CD14-positive monocyte (primary cell): ENCODE results near the gene CCDC93. TPM values are rescaled to one million over a fixed set of nuclear protein-coding genes. Genes with fewer than 3 reads are reported as not detected.
A peak's percentile ranks its signal among the peaks of the same experiment; 100 is the strongest.

ENCODE experiments used
- DNase-seq, 3 donors: peaks; one replicate each; pipeline ENCODE4 v3.0.0-alpha.2; 2011 to 2022
- H2AFZ ChIP-seq: 2 replicates; pipeline ENCODE4 v1.6.0; 2012; ENCODE audit warnings: mild to moderate bottlenecking, low read depth, low read length, inconsistent platforms; ENCODE audit not compliant: insufficient read depth, poor library complexity, severe bottlenecking
- H3K27ac ChIP-seq, 2 donors: 1 replicate in 1 of 2; 2 replicates in 1 of 2; pipeline ENCODE4 v1.5.1; 2012 to 2013; ENCODE audit warnings: low read length in 2 of 2, control low read depth in 1 of 2, inconsistent platforms in 1 of 2, low read depth in 1 of 2, mild to moderate bottlenecking in 1 of 2
- H3K27me3 ChIP-seq, 2 donors: one replicate each; pipeline versions ENCODE4 v1.6.0 to v1.6.1; 2011 to 2013; ENCODE audit warnings: low read length in 2 of 2; ENCODE audit not compliant: control insufficient read depth in 2 of 2, insufficient read depth in 2 of 2
- H3K36me3 ChIP-seq, 2 donors: replicated peaks in 1 of 2; 1 replicate in 1 of 2; 2 replicates in 1 of 2; pipeline versions ENCODE4 v1.5.1 to v1.6.1; 2012 to 2013; ENCODE audit warnings: low read length in 2 of 2, control low read depth in 1 of 2, inconsistent platforms in 1 of 2, mild to moderate bottlenecking in 1 of 2; ENCODE audit not compliant: insufficient read depth in 2 of 2, control insufficient read depth in 1 of 2
- H3K4me1 ChIP-seq, 2 donors: 1 replicate in 1 of 2; 2 replicates in 1 of 2; pipeline versions ENCODE4 v1.5.1 to v1.6.1; 2012 to 2013; ENCODE audit warnings: low read length in 2 of 2, control low read depth in 1 of 2, inconsistent platforms in 1 of 2, mild to moderate bottlenecking in 1 of 2, moderate library complexity in 1 of 2; ENCODE audit not compliant: insufficient read depth in 2 of 2, control insufficient read depth in 1 of 2
- H3K4me2 ChIP-seq: replicated peaks from 2 replicates; pipeline ENCODE3; 2012; ENCODE audit warnings: low read length, moderate library complexity, mild to moderate bottlenecking; ENCODE audit not compliant: poor library complexity, severe bottlenecking; ENCODE audit errors: extremely low read depth
- H3K4me3 ChIP-seq, 3 experiments: fragments of 200-600 bp in 1 of 3; sonication (generic) in 1 of 3; replicated peaks in 1 of 3; 1 replicate in 2 of 3; 2 replicates in 1 of 3; pipeline ENCODE4 v1.5.1; 2011 to 2013; ENCODE audit warnings: low read length in 3 of 3, mild to moderate bottlenecking in 3 of 3, control low read depth in 2 of 3, low read depth in 2 of 3, inconsistent platforms in 1 of 3, moderate library complexity in 1 of 3
- H3K79me2 ChIP-seq: 2 replicates; pipeline ENCODE4 v1.6.0; 2012; ENCODE audit warnings: mild to moderate bottlenecking, control low read depth, inconsistent platforms, low read length, moderate library complexity; ENCODE audit not compliant: insufficient read depth
- H3K9ac ChIP-seq: 2 replicates; pipeline ENCODE4 v1.6.0; 2017; ENCODE audit warnings: low read length, mild to moderate bottlenecking; ENCODE audit not compliant: insufficient read depth, poor library complexity, severe bottlenecking
- H3K9me3 ChIP-seq, 2 donors: replicated peaks in 1 of 2; 1 replicate in 1 of 2; 2 replicates in 1 of 2; pipeline versions ENCODE4 v1.5.1 to v1.6.1; 2012 to 2013; ENCODE audit warnings: low read length in 2 of 2, control low read depth in 1 of 2; ENCODE audit not compliant: control insufficient read depth in 1 of 2, insufficient read depth in 1 of 2
- H4K20me1 ChIP-seq: 2 replicates; pipeline ENCODE4 v1.6.0; 2012; ENCODE audit warnings: mild to moderate bottlenecking, low read length, control low read depth, moderate library complexity; ENCODE audit not compliant: insufficient read depth
- H3K27ac Mint-ChIP-seq, 7 donors: one replicate each; pipeline ENCODE4 v1.8.0; 2020; ENCODE audit warnings: mild to moderate bottlenecking in 7 of 7, mixed read lengths in 7 of 7, moderate library complexity in 6 of 7, inconsistent platforms in 2 of 7
- H3K27me3 Mint-ChIP-seq, 3 donors: one replicate each; pipeline ENCODE4 v1.8.0; 2021 to 2022; ENCODE audit warnings: low read depth in 3 of 3, mild to moderate bottlenecking in 3 of 3, mixed read lengths in 3 of 3, moderate library complexity in 3 of 3, inconsistent platforms in 1 of 3
- H3K36me3 Mint-ChIP-seq, 2 donors: one replicate each; pipeline ENCODE4 v1.8.0; 2020; ENCODE audit warnings: mixed read lengths in 2 of 2, inconsistent platforms in 1 of 2, mild to moderate bottlenecking in 1 of 2
- H3K4me1 Mint-ChIP-seq: one replicate; pipeline ENCODE4 v1.8.0; 2020; ENCODE audit warnings: mild to moderate bottlenecking, mixed read lengths
- H3K4me3 Mint-ChIP-seq, 2 donors: one replicate each; pipeline ENCODE4 v1.8.0; 2020; ENCODE audit warnings: mild to moderate bottlenecking in 2 of 2, mixed read lengths in 2 of 2, moderate library complexity in 1 of 2
- H3K9me3 Mint-ChIP-seq, 7 donors: one replicate each; pipeline ENCODE4 v1.8.0; 2020 to 2022; ENCODE audit warnings: mixed read lengths in 7 of 7, mild to moderate bottlenecking in 6 of 7, moderate library complexity in 6 of 7, inconsistent platforms in 2 of 7
- WGBS: methylation state at CpG from one replicate; pipeline ENCODE4 v1.1.5; 2013; ENCODE audit warnings: missing lambda C conversion rate; ENCODE audit not compliant: insufficient coverage; 5-methylcytosine and 5-hydroxymethylcytosine counted together
- intact Hi-C, 2 donors: fragments of 100-400 bp; cut with micrococcal nuclease; formaldehyde crosslinking; loops; one replicate each; pipeline versions ENCODE4 v1.15.0 to v1.15.1; 2023
- polyA plus RNA-seq, 3 donors: library from polyadenylated mRNA; depleted of rRNA in 1 of 3; unstranded in 2 of 3; stranded (reverse) in 1 of 3; fragments of 300-500 nt in 2 of 3; fragments of >200 nt in 1 of 3; fragmentation: Illumina TruSeq in 2 of 3; gene quantifications; 1 replicate in 2 of 3; 2 replicates in 1 of 3; pipeline ENCODE4 v1.2.3, GENCODE V29; 2012 to 2021
- TF ChIP-seq, protein P1 (sequence below): fragments of 200-600 bp; IDR thresholded peaks from one replicate; pipeline ENCODE4 v1.8.0; 2022; ENCODE audit warnings: antibody characterized with exemption, mild to moderate bottlenecking

The CCDC93 gene
- polyA plus RNA-seq, 3 donors: 2.5 to 20.7 (median 5.8) TPM

DNA sequence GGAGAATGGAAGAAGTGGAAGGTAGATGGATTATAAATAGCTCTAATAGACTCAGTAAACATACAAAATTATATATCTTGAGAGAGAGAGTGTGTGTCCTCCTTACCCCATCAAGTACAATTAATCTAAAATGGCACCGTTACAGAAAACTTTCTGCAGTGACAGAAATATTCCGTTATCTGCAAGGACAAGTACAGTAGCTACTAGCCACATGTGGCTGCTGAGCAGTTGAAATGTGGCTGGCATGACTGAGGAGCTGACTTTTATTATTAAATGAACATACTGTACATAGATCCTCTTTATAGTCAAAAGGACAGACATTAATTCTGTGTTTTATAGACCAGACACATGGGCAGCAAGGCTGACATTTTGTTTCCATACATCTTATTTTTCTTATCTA is 7.0 kb downstream of the CCDC93 start:
- TF ChIP-seq, protein P1, sequence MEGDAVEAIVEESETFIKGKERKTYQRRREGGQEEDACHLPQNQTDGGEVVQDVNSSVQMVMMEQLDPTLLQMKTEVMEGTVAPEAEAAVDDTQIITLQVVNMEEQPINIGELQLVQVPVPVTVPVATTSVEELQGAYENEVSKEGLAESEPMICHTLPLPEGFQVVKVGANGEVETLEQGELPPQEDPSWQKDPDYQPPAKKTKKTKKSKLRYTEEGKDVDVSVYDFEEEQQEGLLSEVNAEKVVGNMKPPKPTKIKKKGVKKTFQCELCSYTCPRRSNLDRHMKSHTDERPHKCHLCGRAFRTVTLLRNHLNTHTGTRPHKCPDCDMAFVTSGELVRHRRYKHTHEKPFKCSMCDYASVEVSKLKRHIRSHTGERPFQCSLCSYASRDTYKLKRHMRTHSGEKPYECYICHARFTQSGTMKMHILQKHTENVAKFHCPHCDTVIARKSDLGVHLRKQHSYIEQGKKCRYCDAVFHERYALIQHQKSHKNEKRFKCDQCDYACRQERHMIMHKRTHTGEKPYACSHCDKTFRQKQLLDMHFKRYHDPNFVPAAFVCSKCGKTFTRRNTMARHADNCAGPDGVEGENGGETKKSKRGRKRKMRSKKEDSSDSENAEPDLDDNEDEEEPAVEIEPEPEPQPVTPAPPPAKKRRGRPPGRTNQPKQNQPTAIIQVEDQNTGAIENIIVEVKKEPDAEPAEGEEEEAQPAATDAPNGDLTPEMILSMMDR: no peak
- Mint-ChIP-seq H3K27me3 (peaks cover 0 to 3% (median 2%) of the 10 kb centered on the region in 3 donors), H3K9me3 (no peaks in the 10 kb centered on the region), H3K36me3 (peaks cover 59 to 72% of the 10 kb centered on the region in 2 donors), H3K27ac (no peak overlapping the region), H3K4me3 (no peak overlapping the region), H3K4me1 (peaks cover 23% of the 10 kb centered on the region)
- H2AFZ ChIP-seq: no peak overlapping the region
- no peak overlapping the region for H3K4me2 ChIP-seq
- peaks cover 16 to 21% of the 10 kb centered on the region in 2 donors for H3K4me1 ChIP-seq
- H3K79me2 ChIP-seq: peaks cover 54% of the 10 kb centered on the region
- H3K9me3 ChIP-seq: no peaks in the 10 kb centered on the region
- no CpG with 5 or more reads among the region's 2 CpGs for WGBS
- no peak overlapping the region for H3K4me3 ChIP-seq
- intact Hi-C loops: loop anchor here in 1 of 2 donors (10.0 kb wide), 1 partner anchor 192 kb away; the partner anchor contains the start of gene DDX18
- no peak overlapping the region for H3K27ac ChIP-seq
- no peaks in the 10 kb centered on the region for H3K27me3 ChIP-seq
- DNase-seq: no peak
- H3K9ac ChIP-seq: no peak overlapping the region
- peaks cover 57 to 73% of the 10 kb centered on the region in 2 donors for H3K36me3 ChIP-seq
- peaks cover 88% of the 10 kb centered on the region for H4K20me1 ChIP-seq

DNA sequence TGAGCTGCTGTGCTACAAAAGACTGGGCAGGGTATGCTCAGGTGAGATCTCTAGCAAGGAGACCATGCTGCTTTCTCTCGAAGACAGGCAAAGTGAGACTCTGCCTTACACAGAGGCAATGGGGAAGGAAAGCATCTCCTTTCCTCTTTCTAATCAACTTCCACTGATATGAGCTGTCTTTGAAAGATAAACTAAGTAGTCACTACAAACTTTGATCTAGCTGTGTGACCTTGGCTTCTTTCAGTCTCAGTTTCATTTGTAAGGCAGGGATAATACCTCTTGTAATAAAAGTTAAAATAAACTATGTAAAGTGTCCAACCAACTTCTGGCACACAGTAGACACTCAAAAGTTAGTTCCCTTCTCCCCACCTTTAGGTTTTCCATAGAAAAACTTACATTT is 7.5 kb downstream of the CCDC93 start:
- H3K4me1 ChIP-seq: peaks cover 11 to 16% of the 10 kb centered on the region in 2 donors
- DNase-seq: no peak
- H3K9me3 Mint-ChIP-seq: no peaks in the 10 kb centered on the region
- TF ChIP-seq, protein P1: no peak
- peaks cover 18% of the 10 kb centered on the region for H3K4me1 Mint-ChIP-seq
- peak overlapping the region in 3 of 7 donors; percentile 23 to 78 (median 26) for H3K27ac Mint-ChIP-seq
- intact Hi-C loops: loop anchor here in 1 of 2 donors (10.0 kb wide), 1 partner anchor 192 kb away; the partner anchor contains the start of gene DDX18
- H3K27me3 ChIP-seq: no peaks in the 10 kb centered on the region
- WGBS: no CpG with 5 or more reads among the region's 1 CpG
- H3K9ac ChIP-seq: no peak overlapping the region
- H3K79me2 ChIP-seq: peaks cover 49% of the 10 kb centered on the region
- H3K27me3 Mint-ChIP-seq: peaks cover 0 to 3% (median 2%) of the 10 kb centered on the region in 3 donors
- H3K36me3 Mint-ChIP-seq: peaks cover 62 to 72% of the 10 kb centered on the region in 2 donors
- no peak overlapping the region for H3K4me2 ChIP-seq
- no peak overlapping the region for H3K4me3 Mint-ChIP-seq
- H3K27ac ChIP-seq: no peak overlapping the region
- no peak overlapping the region for H2AFZ ChIP-seq
- H3K36me3 ChIP-seq: peaks cover 62 to 78% of the 10 kb centered on the region in 2 donors
- H4K20me1 ChIP-seq: peaks cover 87% of the 10 kb centered on the region
- H3K9me3 ChIP-seq: no peaks in the 10 kb centered on the region
- H3K4me3 ChIP-seq: no peak overlapping the region
